WTC11 (cell line): ENCODE results near the gene SKAP2. TPM values are rescaled to one million over a fixed set of nuclear protein-coding genes. Genes with fewer than 3 reads are reported as not detected.

Source experiments
- AR ChIP-seq: fragments of 250-450 bp; sonication (Bioruptor Pico); IDR thresholded peaks from 2 replicates; pipeline ENCODE4 v1.9.0; 2021; ENCODE audit warnings: mild to moderate bottlenecking
- ATF1 ChIP-seq: sonication (generic); formaldehyde crosslinking; IDR thresholded peaks from 2 replicates; pipeline ENCODE4 v1.8.1; 2023; ENCODE audit warnings: mild to moderate bottlenecking, moderate library complexity, missing genetic modification reagents
- ATF2 ChIP-seq: sonication (generic); formaldehyde crosslinking; IDR thresholded peaks from 2 replicates; pipeline ENCODE4 v1.8.1; 2022; ENCODE audit warnings: low read depth, missing genetic modification reagents, borderline replicate concordance
- E2F1 ChIP-seq: sonication (generic); formaldehyde crosslinking; IDR thresholded peaks from 2 replicates; pipeline ENCODE4 v1.8.0; 2022; ENCODE audit warnings: mild to moderate bottlenecking, missing genetic modification reagents
- ERG ChIP-seq: fragments of 250-450 bp; sonication (Bioruptor Pico); IDR thresholded peaks from 2 replicates; pipeline ENCODE4 v1.8.0; 2021; ENCODE audit warnings: mild to moderate bottlenecking
- ESRRA ChIP-seq: sonication (generic); formaldehyde crosslinking; IDR thresholded peaks from 2 replicates; pipeline ENCODE4 v1.8.1; 2022; ENCODE audit warnings: mild to moderate bottlenecking, missing genetic modification reagents, borderline replicate concordance
- MXD4 ChIP-seq: fragments of 250-450 bp; sonication (Bioruptor Pico); IDR thresholded peaks from 2 replicates; pipeline ENCODE4 v1.8.0; 2021; ENCODE audit warnings: mild to moderate bottlenecking, moderate library complexity, borderline replicate concordance
- NFATC4 ChIP-seq: fragments of 250-450 bp; sonication (Bioruptor Pico); IDR thresholded peaks from 2 replicates; pipeline ENCODE4 v1.9.0; 2021; ENCODE audit warnings: mild to moderate bottlenecking
- TP53 ChIP-seq: sonication (generic); formaldehyde crosslinking; IDR thresholded peaks from 2 replicates; pipeline ENCODE4 v1.8.1; 2023; ENCODE audit warnings: mild to moderate bottlenecking, missing genetic modification reagents
- USF2 ChIP-seq: sonication (generic); formaldehyde crosslinking; IDR thresholded peaks from 2 replicates; pipeline ENCODE4 v1.8.1; 2023; ENCODE audit warnings: mild to moderate bottlenecking, missing genetic modification reagents, moderate library complexity
- ZBTB43 ChIP-seq: sonication (generic); formaldehyde crosslinking; IDR thresholded peaks from 2 replicates; pipeline ENCODE4 v1.8.1; 2023; ENCODE audit warnings: mild to moderate bottlenecking, missing genetic modification reagents
- ZNF281 ChIP-seq: sonication (generic); formaldehyde crosslinking; IDR thresholded peaks from 2 replicates; pipeline ENCODE4 v1.8.0; 2023; ENCODE audit warnings: mild to moderate bottlenecking, missing genetic modification reagents
- ZNF317 ChIP-seq: sonication (generic); formaldehyde crosslinking; IDR thresholded peaks from 2 replicates; pipeline ENCODE4 v1.8.1; 2023; ENCODE audit warnings: low read depth, mild to moderate bottlenecking, moderate library complexity, missing genetic modification reagents, borderline replicate concordance
- ZNF396 ChIP-seq: fragments of 250-450 bp; sonication (Bioruptor Pico); IDR thresholded peaks from 2 replicates; pipeline ENCODE4 v1.8.0; 2021; ENCODE audit warnings: mild to moderate bottlenecking, moderate library complexity, borderline replicate concordance
- total RNA-seq: library from RNA; stranded (reverse); gene quantifications from 3 replicates; pipeline ENCODE4 v1.2.3, GENCODE V29; 2021

The SKAP2 gene
- total RNA-seq, 1 experiment from 2014 or later = 2.5 TPM

- TF ChIP-seq ZBTB43 = no peak
- no peak for TF ChIP-seq ZNF317 (CRISPR knock-in tag)
- TF ChIP-seq ERG (CRISPR knock-in tag) = no peak
- TF ChIP-seq ZNF396 (CRISPR knock-in tag) = no peak
- no peak for TF ChIP-seq AR (CRISPR knock-in tag)
- TF ChIP-seq NFATC4 (CRISPR knock-in tag) = no peak
- no peak for TF ChIP-seq MXD4 (CRISPR knock-in tag)
- TF ChIP-seq USF2 (CRISPR knock-in tag) = no peak
- TF ChIP-seq ESRRA (CRISPR knock-in tag) = no peak
- TF ChIP-seq ZNF281 (CRISPR knock-in tag) = no peak
- TF ChIP-seq TP53 = no peak
- no peak for TF ChIP-seq ATF1
- TF ChIP-seq ATF2 (CRISPR knock-in tag) = no peak
- no peak for TF ChIP-seq E2F1
- TF ChIP-seq, all 79 proteins: peak for 0
Observed at GRCh38 chr7:26891400-26892350, 27.3 kb upstream of the SKAP2 start (continued).
